ENCODE results near the gene ARSK.

DNA sequence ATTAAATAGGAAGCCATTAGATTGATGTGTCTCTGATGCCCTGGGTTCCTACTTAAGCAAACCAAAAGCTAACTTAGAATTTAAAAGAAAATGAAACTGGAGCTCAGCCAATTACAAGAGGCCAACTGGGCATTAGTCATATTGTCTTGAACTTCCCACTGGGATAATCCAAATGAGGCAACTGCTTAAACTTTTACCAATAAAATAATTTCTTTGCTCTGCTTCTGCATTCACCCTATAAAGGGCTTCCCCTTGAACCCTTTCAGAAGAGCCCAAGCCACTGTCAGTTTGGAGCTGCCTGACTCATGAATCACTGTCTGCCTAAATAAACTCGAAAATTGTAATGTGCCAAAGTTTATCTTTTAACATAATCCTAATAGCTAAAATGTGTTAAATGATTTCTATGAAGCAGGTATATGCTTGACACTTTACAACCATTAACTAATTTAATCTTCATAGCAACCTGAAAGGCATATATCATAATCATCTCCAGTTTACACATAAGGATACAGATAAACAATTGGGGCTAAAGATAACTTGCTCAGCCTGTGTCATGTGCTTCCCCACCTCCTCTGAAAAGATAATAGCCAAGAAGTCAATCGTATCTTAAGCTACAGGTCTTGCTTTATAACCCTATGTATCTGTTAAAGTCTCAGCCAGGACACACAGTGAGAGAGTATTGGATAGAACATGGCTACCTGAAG, 76.5 kb downstream of the ARSK start:
- no peak for TF ChIP-seq TCF7L2 (IDR thresholded peaks at IDR 0.05; ENCODE audit: low read depth, low read length)
- TF ChIP-seq, protein P1, sequence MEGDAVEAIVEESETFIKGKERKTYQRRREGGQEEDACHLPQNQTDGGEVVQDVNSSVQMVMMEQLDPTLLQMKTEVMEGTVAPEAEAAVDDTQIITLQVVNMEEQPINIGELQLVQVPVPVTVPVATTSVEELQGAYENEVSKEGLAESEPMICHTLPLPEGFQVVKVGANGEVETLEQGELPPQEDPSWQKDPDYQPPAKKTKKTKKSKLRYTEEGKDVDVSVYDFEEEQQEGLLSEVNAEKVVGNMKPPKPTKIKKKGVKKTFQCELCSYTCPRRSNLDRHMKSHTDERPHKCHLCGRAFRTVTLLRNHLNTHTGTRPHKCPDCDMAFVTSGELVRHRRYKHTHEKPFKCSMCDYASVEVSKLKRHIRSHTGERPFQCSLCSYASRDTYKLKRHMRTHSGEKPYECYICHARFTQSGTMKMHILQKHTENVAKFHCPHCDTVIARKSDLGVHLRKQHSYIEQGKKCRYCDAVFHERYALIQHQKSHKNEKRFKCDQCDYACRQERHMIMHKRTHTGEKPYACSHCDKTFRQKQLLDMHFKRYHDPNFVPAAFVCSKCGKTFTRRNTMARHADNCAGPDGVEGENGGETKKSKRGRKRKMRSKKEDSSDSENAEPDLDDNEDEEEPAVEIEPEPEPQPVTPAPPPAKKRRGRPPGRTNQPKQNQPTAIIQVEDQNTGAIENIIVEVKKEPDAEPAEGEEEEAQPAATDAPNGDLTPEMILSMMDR (IDR thresholded peaks at IDR 0.05): no peak
- no peak for TF ChIP-seq POLR2AphosphoS5 (IDR thresholded peaks at IDR 0.05; ENCODE audit: low read depth, low read length)

Data from Panc1 (cell line).